ENCODE measurements around the gene ZKSCAN1. TPM values are rescaled to one million over a fixed set of nuclear protein-coding genes. Genes with fewer than 3 reads are reported as not detected.
A peak's percentile ranks its signal among the peaks of the same experiment; 100 is the strongest.

ZKSCAN1 gene
- total RNA-seq, 1 experiment from 2014 or later, result 22.5 TPM

DNA sequence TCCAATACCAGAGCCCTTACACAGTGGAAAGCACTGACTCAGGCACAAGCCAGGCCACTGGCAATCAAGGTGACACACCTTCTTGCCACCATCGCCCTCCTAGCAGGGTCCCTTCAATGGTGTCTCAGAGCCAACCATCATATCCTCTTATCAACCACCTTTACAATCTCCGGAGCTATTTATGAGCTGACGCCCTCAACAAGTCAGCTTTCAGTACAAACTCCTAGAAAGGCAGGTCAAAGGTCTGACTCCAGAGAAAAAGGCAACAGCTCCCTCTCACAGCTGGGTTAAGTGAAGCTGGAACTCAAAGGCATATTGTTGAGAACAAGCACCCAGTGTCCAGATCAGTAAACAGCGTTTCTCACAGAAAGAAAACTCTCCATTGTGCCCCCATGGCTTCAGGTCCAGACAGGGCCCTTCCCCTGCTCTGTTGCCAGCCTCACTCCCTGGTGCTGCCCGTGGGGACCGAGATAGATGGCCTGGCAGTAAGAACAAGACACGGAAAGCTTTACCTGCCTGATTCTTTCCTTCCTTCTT, 63.7 kb downstream of the ZKSCAN1 start:
- no peak for DNase-seq (ENCODE audit: low spot score)

DNA sequence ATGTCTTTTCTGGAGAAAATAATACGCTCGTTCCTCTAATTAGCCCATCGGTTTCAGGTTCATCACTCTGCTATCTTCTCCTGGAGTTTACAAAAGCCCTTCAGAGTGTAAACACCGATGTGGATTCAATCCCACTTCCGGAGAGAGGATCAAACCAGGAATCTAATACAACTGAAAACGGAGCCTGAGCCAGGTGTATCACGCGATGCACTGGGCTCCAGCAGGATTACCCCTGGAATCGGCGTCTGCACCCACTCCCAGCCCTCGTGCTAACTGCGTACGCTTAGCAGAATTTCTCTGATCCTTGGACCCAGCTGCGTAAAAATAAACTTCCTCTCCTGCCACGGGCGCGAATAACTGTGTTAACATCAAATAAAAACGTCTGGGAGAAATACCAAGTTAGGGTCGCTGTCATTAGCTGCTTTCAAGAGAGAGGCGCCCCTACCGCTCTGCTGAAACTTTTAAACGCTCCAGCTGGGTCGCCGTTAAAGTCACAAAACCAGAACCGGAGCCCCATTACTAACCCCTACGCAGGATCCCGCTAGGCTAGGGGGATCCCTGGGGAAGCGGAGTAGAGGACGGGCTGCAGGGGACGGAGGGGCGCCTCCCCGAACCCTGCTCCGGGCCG, 65.6 kb downstream of the ZKSCAN1 start:
- peak; percentile 46 for DNase-seq (ENCODE audit: low spot score)

GRCh38 chr7:100081535-100082102, 66.2 kb downstream of the ZKSCAN1 start, which contains the start of gene ZNF3:
Gene ZNF3, minus strand, starts transcription at chr7:100081723. Its CDS starts 4,366 bp downstream, at chr7:100077357.
- peak; percentile 100 for DNase-seq (ENCODE audit: low spot score)

- no peak for DNase-seq (ENCODE audit: low spot score)
These were observed 67.6 kb downstream of the ZKSCAN1 start for GRCh38 chr7:100082978-100083377.

DNA sequence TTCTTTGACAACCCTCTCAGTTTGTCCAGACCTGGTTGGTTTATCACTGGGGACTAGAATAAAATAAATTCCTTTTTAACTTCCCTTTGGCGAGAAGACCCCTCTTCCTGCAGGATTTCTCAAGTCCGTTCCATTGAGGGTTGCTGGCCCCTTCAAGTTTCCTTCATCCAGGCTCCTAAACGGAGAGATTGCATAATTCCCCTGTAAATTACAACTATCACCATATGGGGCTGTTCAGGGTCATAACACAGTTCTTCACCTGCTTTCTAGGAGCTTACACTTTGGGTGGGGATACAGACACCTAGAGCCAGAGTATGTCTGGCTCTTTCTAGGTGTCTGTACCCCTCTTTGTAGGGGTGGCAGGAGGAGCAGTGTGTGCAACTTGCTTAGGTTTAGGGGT, 70.1 kb downstream of the ZKSCAN1 start:
- no peak for DNase-seq (ENCODE audit: low spot score)

DNA sequence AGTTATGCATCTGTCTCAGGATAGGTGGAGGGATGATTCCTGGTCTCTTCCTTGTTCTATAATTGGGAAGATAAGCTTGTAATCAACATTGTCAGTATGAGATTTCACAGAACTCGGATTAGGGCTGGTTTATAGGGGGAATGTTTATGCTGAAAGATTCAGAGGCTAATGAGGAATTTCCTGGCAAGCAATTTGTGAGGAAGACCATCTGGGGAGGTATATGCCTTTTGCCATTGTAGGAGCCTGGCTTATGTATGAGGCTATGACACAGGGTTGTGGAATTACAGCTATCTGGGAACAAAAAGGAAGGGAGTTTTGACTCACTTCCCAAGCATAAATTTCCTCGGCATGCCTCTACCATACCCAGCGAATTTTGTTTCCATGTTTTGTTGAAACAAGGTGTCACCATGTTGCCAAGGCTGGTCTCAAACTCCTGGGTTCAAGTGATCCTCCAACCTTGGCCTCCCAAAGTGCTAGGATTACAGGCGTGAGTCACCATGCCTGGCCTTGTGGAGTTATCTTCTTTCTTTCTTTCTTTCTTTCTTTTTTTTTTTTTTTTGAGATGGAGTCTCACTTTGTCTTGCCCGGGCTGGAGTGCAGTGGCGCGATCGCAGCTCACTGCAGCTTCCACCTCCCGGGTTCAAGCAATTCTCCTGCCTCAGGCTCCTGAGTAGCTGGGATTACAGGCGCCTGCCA, 71.8 kb downstream of the ZKSCAN1 start:
- DNase-seq (ENCODE audit: low spot score), result no peak

DNA sequence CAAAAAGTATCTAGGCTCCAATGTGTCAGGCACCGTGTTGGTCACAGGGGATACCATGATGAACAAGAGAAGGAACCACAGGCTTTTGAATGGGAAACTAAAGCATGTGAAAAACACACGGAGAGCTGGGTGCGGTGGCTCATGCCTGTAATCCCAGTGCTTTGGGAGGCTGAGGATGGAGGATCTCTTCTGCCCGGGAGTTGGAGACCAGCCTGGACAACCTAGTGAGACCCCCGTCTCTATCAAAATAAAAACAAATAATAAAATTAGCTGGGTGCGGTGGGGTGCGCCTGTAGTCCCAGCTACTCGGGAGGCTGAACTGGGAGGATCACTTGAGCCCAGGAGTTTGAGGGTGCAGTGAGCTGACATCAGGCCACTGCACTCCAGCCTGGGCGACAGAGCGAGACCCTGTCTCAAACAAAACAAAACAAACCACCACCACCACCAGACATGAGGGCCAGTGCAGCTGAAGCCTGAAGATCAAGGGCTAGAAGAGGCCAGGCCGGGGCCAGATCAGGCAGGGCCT, 72.8 kb downstream of the ZKSCAN1 start:
- no peak for DNase-seq (ENCODE audit: low spot score)

DNA sequence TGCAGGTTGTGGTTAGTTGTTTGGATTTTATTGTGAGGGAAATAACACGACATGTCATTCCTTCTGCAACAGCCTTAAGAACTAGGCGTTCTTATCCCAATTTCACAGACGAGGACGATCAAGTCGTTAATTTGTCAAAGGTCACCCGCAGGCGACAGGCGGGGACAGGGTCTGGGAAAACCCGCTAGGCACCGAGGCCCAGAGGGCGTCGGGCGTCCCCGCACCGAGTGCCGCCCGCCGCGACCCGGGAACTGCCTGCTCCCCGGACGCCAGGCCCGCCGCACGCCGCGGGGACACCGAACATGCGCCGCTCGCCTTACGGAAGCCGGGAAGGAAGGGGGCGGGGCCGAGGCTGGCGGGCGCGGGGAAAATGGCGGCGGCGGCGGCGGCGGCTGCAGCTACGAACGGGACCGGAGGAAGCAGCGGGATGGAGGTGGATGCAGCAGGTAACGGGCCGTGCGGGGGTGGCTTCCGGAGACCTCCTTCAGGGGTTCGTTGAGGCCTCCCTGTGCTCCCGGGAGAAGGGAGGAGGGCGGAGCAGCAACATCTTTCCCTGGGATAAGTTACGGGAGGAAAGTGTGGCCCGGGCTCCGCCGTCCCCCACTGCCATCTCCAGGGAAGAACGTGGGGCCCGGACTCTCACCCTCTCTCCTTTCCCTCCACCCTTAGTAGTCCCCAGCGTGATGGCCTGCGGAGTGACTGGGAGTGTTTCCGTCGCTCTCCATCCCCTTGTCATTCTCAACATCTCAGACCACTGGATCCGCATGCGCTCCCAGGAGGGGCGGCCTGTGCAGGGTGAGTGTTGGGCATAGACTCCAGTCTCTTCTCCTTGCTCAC, 73.4 kb downstream of the ZKSCAN1 start, which contains the start of gene COPS6:
TSS of gene COPS6 (plus strand) at position 349 of the 837 bp plus-strand sequence. CDS start at position 371, 22 bp downstream.
- DNase-seq (ENCODE audit: low spot score), result peak; percentile 78

DNA sequence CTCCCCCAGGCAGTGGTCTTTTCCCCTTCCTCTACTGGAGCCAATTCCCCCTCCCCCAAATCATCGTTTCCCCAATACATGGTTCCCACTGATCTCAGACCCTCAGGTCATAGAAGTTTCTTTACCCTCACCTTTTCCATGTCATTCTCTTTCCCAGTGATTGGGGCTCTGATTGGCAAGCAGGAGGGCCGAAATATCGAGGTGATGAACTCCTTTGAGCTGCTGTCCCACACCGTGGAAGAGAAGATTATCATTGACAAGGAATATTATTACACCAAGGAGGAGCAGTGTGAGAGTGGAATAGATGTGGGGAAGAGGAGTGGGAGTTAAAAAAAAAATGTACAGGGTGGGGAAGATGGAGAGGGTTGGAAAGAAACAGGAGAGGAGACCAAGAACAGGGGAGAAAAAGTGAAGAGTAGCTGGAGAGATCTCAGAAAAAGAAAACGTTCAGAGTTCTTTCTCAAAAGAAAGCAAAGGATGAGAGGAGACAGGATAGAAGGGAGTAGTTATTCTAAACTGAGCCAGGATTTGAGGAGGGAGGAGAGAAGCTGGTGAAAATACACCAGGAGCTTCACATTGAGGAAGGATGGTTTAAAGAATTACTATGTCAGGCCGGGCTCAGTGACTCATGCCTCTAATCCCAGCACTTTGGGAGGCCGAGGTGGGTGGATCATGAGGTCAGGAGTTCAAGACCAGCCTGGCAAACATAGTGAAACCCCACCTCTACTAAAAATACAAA, 74.2 kb downstream of the ZKSCAN1 start:
- peak; percentile 35 for DNase-seq (ENCODE audit: low spot score)

DNA sequence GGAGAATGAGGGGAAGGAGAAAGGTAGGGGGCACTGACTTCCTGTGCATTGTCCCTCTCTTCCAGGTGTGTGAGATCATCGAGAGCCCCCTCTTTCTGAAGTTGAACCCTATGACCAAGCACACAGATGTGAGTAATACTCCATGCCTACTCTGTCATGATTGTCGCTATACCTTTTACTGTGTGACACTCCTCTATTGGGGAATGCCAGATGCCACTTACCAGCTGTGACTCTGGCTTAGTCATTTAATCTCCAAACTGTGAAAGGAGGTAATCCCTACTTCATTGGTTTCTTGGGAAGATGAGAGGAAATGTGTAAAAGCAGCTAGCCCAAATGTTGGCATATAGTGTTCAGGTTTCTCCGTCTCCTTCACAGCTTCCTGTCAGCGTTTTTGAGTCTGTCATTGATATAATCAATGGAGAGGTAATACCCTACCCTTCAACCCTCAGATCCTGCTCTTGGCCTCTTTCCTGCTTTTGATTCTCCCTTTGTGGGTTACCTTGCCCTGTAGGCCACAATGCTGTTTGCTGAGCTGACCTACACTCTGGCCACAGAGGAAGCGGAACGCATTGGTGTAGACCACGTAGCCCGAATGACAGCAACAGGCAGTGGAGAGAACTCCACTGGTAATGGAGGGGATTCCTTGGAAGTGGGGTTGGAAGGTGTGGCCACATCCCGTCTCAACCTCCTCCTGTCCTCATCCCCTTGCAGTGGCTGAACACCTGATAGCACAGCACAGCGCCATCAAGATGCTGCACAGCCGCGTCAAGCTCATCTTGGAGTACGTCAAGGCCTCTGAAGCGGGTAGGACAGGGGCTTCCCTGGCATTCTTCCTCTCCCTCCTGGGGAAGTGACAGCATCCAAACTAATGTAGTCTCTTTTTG, 75.4 kb downstream of the ZKSCAN1 start:
- DNase-seq (ENCODE audit: low spot score), result no peak

Other genes with a start within 250 kb of the ZKSCAN1 start
- not detected in 2 replicates for gene CYP3A4, start 231.4 kb upstream of the ZKSCAN1 start, total RNA-seq (2014; rRNA removed; shearing (Covaris generic))
- not detected in 2 replicates for gene CYP3A43, start 187.6 kb upstream of the ZKSCAN1 start, total RNA-seq (2014; rRNA removed; shearing (Covaris generic))
- 0.55 TPM in 1 of 2 replicates, not detected in the other for gene OR2AE1, start 138.6 kb upstream of the ZKSCAN1 start, total RNA-seq (2014; rRNA removed; shearing (Covaris generic))
- 15.1 and 16.0 TPM in 2 replicates for gene TRIM4, start 96.1 kb upstream of the ZKSCAN1 start, total RNA-seq (2014; rRNA removed; shearing (Covaris generic))
- gene GJC3, start 86.0 kb upstream of the ZKSCAN1 start, total RNA-seq (2014; rRNA removed; shearing (Covaris generic)), result not detected in 2 replicates
- gene AZGP1, start 39.6 kb upstream of the ZKSCAN1 start, total RNA-seq (2014; rRNA removed; shearing (Covaris generic)), result 42.3 and 43.2 TPM in 2 replicates
- 7.7 and 7.9 TPM in 2 replicates for gene ZSCAN21, start 34.2 kb downstream of the ZKSCAN1 start, total RNA-seq (2014; rRNA removed; shearing (Covaris generic))
- 22.2 and 23.6 TPM in 2 replicates for gene ZNF3, start 66.1 kb downstream of the ZKSCAN1 start, total RNA-seq (2014; rRNA removed; shearing (Covaris generic))
- 111 and 128 TPM in 2 replicates for gene COPS6, start 73.4 kb downstream of the ZKSCAN1 start, total RNA-seq (2014; rRNA removed; shearing (Covaris generic))
- gene MCM7, start 85.8 kb downstream of the ZKSCAN1 start, total RNA-seq (2014; rRNA removed; shearing (Covaris generic)), result 461 and 531 TPM in 2 replicates
- 36.8 and 38.1 TPM in 2 replicates for gene AP4M1, start 86.0 kb downstream of the ZKSCAN1 start, total RNA-seq (2014; rRNA removed; shearing (Covaris generic))
- 45.0 and 65.5 TPM in 2 replicates for gene TAF6, start 103.8 kb downstream of the ZKSCAN1 start, total RNA-seq (2014; rRNA removed; shearing (Covaris generic))
- gene CNPY4, start 104.0 kb downstream of the ZKSCAN1 start, total RNA-seq (2014; rRNA removed; shearing (Covaris generic)), result 2.7 and 5.5 TPM in 2 replicates
- gene MBLAC1, start 111.4 kb downstream of the ZKSCAN1 start, total RNA-seq (2014; rRNA removed; shearing (Covaris generic)), result 1.3 and 2.9 TPM in 2 replicates
- 310 and 344 TPM in 2 replicates for gene LAMTOR4, start 133.3 kb downstream of the ZKSCAN1 start, total RNA-seq (2014; rRNA removed; shearing (Covaris generic))
- 22.5 and 27.8 TPM in 2 replicates for gene TRAPPC14, start 143.1 kb downstream of the ZKSCAN1 start, total RNA-seq (2014; rRNA removed; shearing (Covaris generic))
- not detected in 2 replicates for gene GAL3ST4, start 153.0 kb downstream of the ZKSCAN1 start, total RNA-seq (2014; rRNA removed; shearing (Covaris generic))
- 1.7 and 4.2 TPM in 2 replicates for gene GPC2, start 161.8 kb downstream of the ZKSCAN1 start, total RNA-seq (2014; rRNA removed; shearing (Covaris generic))
- 0.05 and 0.08 TPM in 2 replicates for gene STAG3, start 162.3 kb downstream of the ZKSCAN1 start, total RNA-seq (2014; rRNA removed; shearing (Covaris generic))
- not detected in 2 replicates for gene PVRIG, start 204.4 kb downstream of the ZKSCAN1 start, total RNA-seq (2014; rRNA removed; shearing (Covaris generic))